ENCODE data around the gene IFNG. TPM values are rescaled to one million over a fixed set of nuclear protein-coding genes. Genes with fewer than 3 reads are reported as not detected.

IFNG gene
- polyA plus RNA-seq, 2 donors: not detected

GRCh38 chr12:68148261-68148951 is 11.1 kb downstream of the IFNG start:
- Histone ChIP-seq H3K9me3 (ENCODE audit: control insufficient read depth in 2 of 2, insufficient read depth in 1 of 2, low read depth in 1 of 2, low read length in 1 of 2) (no peaks in the 10 kb centered on the region), H3K36me3 (ENCODE audit: control insufficient read depth in 2 of 2, insufficient read depth in 2 of 2, low read length in 1 of 2) (no peaks in the 10 kb centered on the region), H3K4me3 (ENCODE audit: low read depth in 1 of 2, low read length in 2 of 2) (no peak overlapping the region), H3K4me1 (ENCODE audit: control insufficient read depth in 2 of 2, insufficient read depth in 2 of 2, low read length in 1 of 2) (no peaks in the 10 kb centered on the region), H3K27me3 (ENCODE audit: control insufficient read depth in 1 of 2, insufficient read depth in 2 of 2, low read length in 2 of 2) (no peaks in the 10 kb centered on the region), H3K27ac (ENCODE audit: low read depth in 2 of 2, low read length in 1 of 2) (no peak overlapping the region)
- WGBS, 2 donors: 72 to 73% methylated on average over 7 of the region's 7 CpGs

GRCh38 chr12:68140556-68140955 is 19.0 kb downstream of the IFNG start:
- H3K27me3 ChIP-seq (ENCODE audit: control insufficient read depth in 1 of 2, insufficient read depth in 2 of 2, low read length in 2 of 2): peaks cover 0 to 2% of the 10 kb centered on the region in 2 donors
- H3K27ac ChIP-seq (ENCODE audit: low read depth in 2 of 2, low read length in 1 of 2): no peak overlapping the region
- no peaks in the 10 kb centered on the region for H3K4me1 ChIP-seq (ENCODE audit: control insufficient read depth in 2 of 2, insufficient read depth in 2 of 2, low read length in 1 of 2)
- H3K9me3 ChIP-seq (ENCODE audit: control insufficient read depth in 2 of 2, insufficient read depth in 1 of 2, low read depth in 1 of 2, low read length in 1 of 2): no peaks in the 10 kb centered on the region
- no peak overlapping the region for H3K4me3 ChIP-seq (ENCODE audit: low read depth in 1 of 2, low read length in 2 of 2)
- no peaks in the 10 kb centered on the region for H3K36me3 ChIP-seq (ENCODE audit: control insufficient read depth in 2 of 2, insufficient read depth in 2 of 2, low read length in 1 of 2)

GRCh38 chr12:68139941-68140340 is 19.6 kb downstream of the IFNG start:
- 68 to 75% methylated on average over 1 of the region's 1 CpG for WGBS, 2 donors
- no peaks in the 10 kb centered on the region for H3K9me3 ChIP-seq (ENCODE audit: control insufficient read depth in 2 of 2, insufficient read depth in 1 of 2, low read depth in 1 of 2, low read length in 1 of 2)
- H3K27me3 ChIP-seq (ENCODE audit: control insufficient read depth in 1 of 2, insufficient read depth in 2 of 2, low read length in 2 of 2): peaks cover 0 to 2% of the 10 kb centered on the region in 2 donors
- H3K4me1 ChIP-seq (ENCODE audit: control insufficient read depth in 2 of 2, insufficient read depth in 2 of 2, low read length in 1 of 2): no peaks in the 10 kb centered on the region
- H3K36me3 ChIP-seq (ENCODE audit: control insufficient read depth in 2 of 2, insufficient read depth in 2 of 2, low read length in 1 of 2): no peaks in the 10 kb centered on the region
- H3K27ac ChIP-seq (ENCODE audit: low read depth in 2 of 2, low read length in 1 of 2): no peak overlapping the region
- H3K4me3 ChIP-seq (ENCODE audit: low read depth in 1 of 2, low read length in 2 of 2): no peak overlapping the region

GRCh38 chr12:68139001-68139400 is 20.5 kb downstream of the IFNG start:
- H3K27ac ChIP-seq (ENCODE audit: low read depth in 2 of 2, low read length in 1 of 2): no peak overlapping the region
- no peaks in the 10 kb centered on the region for H3K36me3 ChIP-seq (ENCODE audit: control insufficient read depth in 2 of 2, insufficient read depth in 2 of 2, low read length in 1 of 2)
- H3K4me3 ChIP-seq (ENCODE audit: low read depth in 1 of 2, low read length in 2 of 2): no peak overlapping the region
- 69 to 78% methylated on average over 1 of the region's 1 CpG for WGBS, 2 donors
- H3K27me3 ChIP-seq (ENCODE audit: control insufficient read depth in 1 of 2, insufficient read depth in 2 of 2, low read length in 2 of 2): peaks cover 0 to 2% of the 10 kb centered on the region in 2 donors
- no peaks in the 10 kb centered on the region for H3K9me3 ChIP-seq (ENCODE audit: control insufficient read depth in 2 of 2, insufficient read depth in 1 of 2, low read depth in 1 of 2, low read length in 1 of 2)
- H3K4me1 ChIP-seq (ENCODE audit: control insufficient read depth in 2 of 2, insufficient read depth in 2 of 2, low read length in 1 of 2): no peaks in the 10 kb centered on the region

GRCh38 chr12:68138480-68138879 is 21.1 kb downstream of the IFNG start:
- Histone ChIP-seq H3K9me3 (ENCODE audit: control insufficient read depth in 2 of 2, insufficient read depth in 1 of 2, low read depth in 1 of 2, low read length in 1 of 2) (no peaks in the 10 kb centered on the region), H3K27me3 (ENCODE audit: control insufficient read depth in 1 of 2, insufficient read depth in 2 of 2, low read length in 2 of 2) (peaks cover 0 to 2% of the 10 kb centered on the region in 2 donors), H3K36me3 (ENCODE audit: control insufficient read depth in 2 of 2, insufficient read depth in 2 of 2, low read length in 1 of 2) (no peaks in the 10 kb centered on the region), H3K4me1 (ENCODE audit: control insufficient read depth in 2 of 2, insufficient read depth in 2 of 2, low read length in 1 of 2) (no peaks in the 10 kb centered on the region), H3K4me3 (ENCODE audit: low read depth in 1 of 2, low read length in 2 of 2) (no peak overlapping the region), H3K27ac (ENCODE audit: low read depth in 2 of 2, low read length in 1 of 2) (no peak overlapping the region)
- 87 to 89% methylated on average over 2 of the region's 2 CpGs for WGBS, 2 donors

- Histone ChIP-seq H3K27ac (ENCODE audit: low read depth in 2 of 2, low read length in 1 of 2) (no peak overlapping the region), H3K27me3 (ENCODE audit: control insufficient read depth in 1 of 2, insufficient read depth in 2 of 2, low read length in 2 of 2) (peaks cover 0 to 2% of the 10 kb centered on the region in 2 donors), H3K4me1 (ENCODE audit: control insufficient read depth in 2 of 2, insufficient read depth in 2 of 2, low read length in 1 of 2) (no peaks in the 10 kb centered on the region), H3K36me3 (ENCODE audit: control insufficient read depth in 2 of 2, insufficient read depth in 2 of 2, low read length in 1 of 2) (no peaks in the 10 kb centered on the region), H3K4me3 (ENCODE audit: low read depth in 1 of 2, low read length in 2 of 2) (no peak overlapping the region), H3K9me3 (ENCODE audit: control insufficient read depth in 2 of 2, insufficient read depth in 1 of 2, low read depth in 1 of 2, low read length in 1 of 2) (no peaks in the 10 kb centered on the region)
- 53 to 58% methylated on average over 3 of the region's 3 CpGs for WGBS, 2 donors
Measured at GRCh38 chr12:68137335-68137830, 22.2 kb downstream of the IFNG start.

- Histone ChIP-seq H3K27ac (ENCODE audit: low read depth in 2 of 2, low read length in 1 of 2) (no peak overlapping the region), H3K9me3 (ENCODE audit: control insufficient read depth in 2 of 2, insufficient read depth in 1 of 2, low read depth in 1 of 2, low read length in 1 of 2) (peaks cover 0 to 3% of the 10 kb centered on the region in 2 donors)
- 78 to 84% methylated on average over 3 of the region's 3 CpGs for WGBS, 2 donors
Measured at GRCh38 chr12:68135520-68135919, 24.0 kb downstream of the IFNG start.

GRCh38 chr12:68131867-68132414 is 27.6 kb downstream of the IFNG start:
- WGBS, 2 donors: 74 to 78% methylated on average over 5 of the region's 5 CpGs
- Histone ChIP-seq H3K9me3 (ENCODE audit: control insufficient read depth in 2 of 2, insufficient read depth in 1 of 2, low read depth in 1 of 2, low read length in 1 of 2) (peaks cover 3% of the 10 kb centered on the region in 2 donors), H3K4me3 (ENCODE audit: low read depth in 1 of 2, low read length in 2 of 2) (no peak overlapping the region), H3K27me3 (ENCODE audit: control insufficient read depth in 1 of 2, insufficient read depth in 2 of 2, low read length in 2 of 2) (peaks cover 0 to 2% of the 10 kb centered on the region in 2 donors), H3K4me1 (ENCODE audit: control insufficient read depth in 2 of 2, insufficient read depth in 2 of 2, low read length in 1 of 2) (no peaks in the 10 kb centered on the region), H3K36me3 (ENCODE audit: control insufficient read depth in 2 of 2, insufficient read depth in 2 of 2, low read length in 1 of 2) (no peaks in the 10 kb centered on the region), H3K27ac (ENCODE audit: low read depth in 2 of 2, low read length in 1 of 2) (no peak overlapping the region)

More at GRCh38 chr12:68135520-68135919, 24.0 kb downstream of the IFNG start:
- no peaks in the 10 kb centered on the region for H3K4me1 ChIP-seq (ENCODE audit: control insufficient read depth in 2 of 2, insufficient read depth in 2 of 2, low read length in 1 of 2)
- peaks cover 0 to 2% of the 10 kb centered on the region in 2 donors for H3K27me3 ChIP-seq (ENCODE audit: control insufficient read depth in 1 of 2, insufficient read depth in 2 of 2, low read length in 2 of 2)
- no peak overlapping the region for H3K4me3 ChIP-seq (ENCODE audit: low read depth in 1 of 2, low read length in 2 of 2)
- H3K36me3 ChIP-seq (ENCODE audit: control insufficient read depth in 2 of 2, insufficient read depth in 2 of 2, low read length in 1 of 2): no peaks in the 10 kb centered on the region

GRCh38 chr12:68129979-68130378 is 29.6 kb downstream of the IFNG start:
- Histone ChIP-seq H3K9me3 (ENCODE audit: control insufficient read depth in 2 of 2, insufficient read depth in 1 of 2, low read depth in 1 of 2, low read length in 1 of 2) (peaks cover 3% of the 10 kb centered on the region in 2 donors), H3K36me3 (ENCODE audit: control insufficient read depth in 2 of 2, insufficient read depth in 2 of 2, low read length in 1 of 2) (no peaks in the 10 kb centered on the region), H3K4me1 (ENCODE audit: control insufficient read depth in 2 of 2, insufficient read depth in 2 of 2, low read length in 1 of 2) (no peaks in the 10 kb centered on the region), H3K4me3 (ENCODE audit: low read depth in 1 of 2, low read length in 2 of 2) (no peak overlapping the region), H3K27ac (ENCODE audit: low read depth in 2 of 2, low read length in 1 of 2) (no peak overlapping the region), H3K27me3 (ENCODE audit: control insufficient read depth in 1 of 2, insufficient read depth in 2 of 2, low read length in 2 of 2) (no peaks in the 10 kb centered on the region)
- WGBS, 2 donors: 89 to 92% methylated on average over 2 of the region's 2 CpGs
